Astrocyte of the spinal cord (primary cell): Measurements from ENCODE around the gene SDCBP2.

Source experiments
- DNase-seq: peaks from one replicate; pipeline ENCODE4 v3.0.0; 2011; ENCODE audit warnings: low read depth, low spot score
- H3K4me3 ChIP-seq: 2 replicates; pipeline ENCODE4 v1.5.1; 2011; ENCODE audit warnings: low read depth, mild to moderate bottlenecking, low read length, moderate library complexity
- in situ Hi-C: cut with HindIII; loops from 2 replicates; pipeline ENCODE4 v1.10.0; 2017; ENCODE audit warnings: low sequenced_read_pairs
- TF ChIP-seq, protein P1 (sequence below): IDR thresholded peaks from 2 replicates; pipeline ENCODE4 v1.5.1; 2012; ENCODE audit warnings: low read depth, mild to moderate bottlenecking, low read length, inconsistent platforms

SDCBP2 gene

DNA sequence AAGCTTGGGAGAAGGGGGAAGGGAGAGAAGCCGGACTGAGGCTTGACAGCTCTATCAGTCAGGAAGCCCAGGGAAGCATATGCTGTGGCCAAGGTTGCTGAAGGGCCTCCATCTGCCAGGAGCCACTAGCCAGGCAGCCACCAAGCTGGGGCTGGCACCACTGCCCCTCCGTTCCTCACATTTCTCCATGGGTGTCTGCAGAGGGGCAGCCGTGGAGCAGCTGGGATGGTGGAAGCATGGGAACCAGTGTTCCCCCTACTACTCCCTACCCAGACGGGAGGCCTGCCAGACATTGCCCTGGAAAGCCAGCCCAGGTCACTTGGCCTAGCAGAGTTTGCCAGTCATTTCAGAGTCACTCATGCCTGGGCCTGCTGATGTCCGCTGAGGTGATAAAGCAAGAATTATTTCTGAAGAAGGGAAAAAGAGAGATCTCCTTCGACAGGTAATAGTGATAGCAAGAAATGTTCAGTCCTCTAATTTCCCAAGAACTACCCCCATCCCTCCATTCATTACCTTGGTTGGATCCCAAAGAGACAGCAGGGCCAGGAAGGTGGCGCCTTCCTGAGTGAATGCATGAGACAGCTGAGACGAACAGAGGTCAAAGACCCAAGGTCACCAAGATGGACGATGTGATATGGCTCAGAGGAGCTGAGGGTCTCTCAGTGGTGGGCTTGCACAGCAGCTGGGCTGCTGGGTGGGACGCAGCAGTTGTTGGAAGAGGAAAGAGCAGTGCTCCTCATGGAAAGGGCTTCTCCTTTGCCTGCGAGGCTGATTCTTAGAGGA is 41.0 kb downstream of the SDCBP2 start:
- H3K4me3 ChIP-seq, result no peak overlapping the region
- in situ Hi-C loops, result no loop called here
- TF ChIP-seq, protein P1, sequence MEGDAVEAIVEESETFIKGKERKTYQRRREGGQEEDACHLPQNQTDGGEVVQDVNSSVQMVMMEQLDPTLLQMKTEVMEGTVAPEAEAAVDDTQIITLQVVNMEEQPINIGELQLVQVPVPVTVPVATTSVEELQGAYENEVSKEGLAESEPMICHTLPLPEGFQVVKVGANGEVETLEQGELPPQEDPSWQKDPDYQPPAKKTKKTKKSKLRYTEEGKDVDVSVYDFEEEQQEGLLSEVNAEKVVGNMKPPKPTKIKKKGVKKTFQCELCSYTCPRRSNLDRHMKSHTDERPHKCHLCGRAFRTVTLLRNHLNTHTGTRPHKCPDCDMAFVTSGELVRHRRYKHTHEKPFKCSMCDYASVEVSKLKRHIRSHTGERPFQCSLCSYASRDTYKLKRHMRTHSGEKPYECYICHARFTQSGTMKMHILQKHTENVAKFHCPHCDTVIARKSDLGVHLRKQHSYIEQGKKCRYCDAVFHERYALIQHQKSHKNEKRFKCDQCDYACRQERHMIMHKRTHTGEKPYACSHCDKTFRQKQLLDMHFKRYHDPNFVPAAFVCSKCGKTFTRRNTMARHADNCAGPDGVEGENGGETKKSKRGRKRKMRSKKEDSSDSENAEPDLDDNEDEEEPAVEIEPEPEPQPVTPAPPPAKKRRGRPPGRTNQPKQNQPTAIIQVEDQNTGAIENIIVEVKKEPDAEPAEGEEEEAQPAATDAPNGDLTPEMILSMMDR, result no peak
- no peak for DNase-seq

DNA sequence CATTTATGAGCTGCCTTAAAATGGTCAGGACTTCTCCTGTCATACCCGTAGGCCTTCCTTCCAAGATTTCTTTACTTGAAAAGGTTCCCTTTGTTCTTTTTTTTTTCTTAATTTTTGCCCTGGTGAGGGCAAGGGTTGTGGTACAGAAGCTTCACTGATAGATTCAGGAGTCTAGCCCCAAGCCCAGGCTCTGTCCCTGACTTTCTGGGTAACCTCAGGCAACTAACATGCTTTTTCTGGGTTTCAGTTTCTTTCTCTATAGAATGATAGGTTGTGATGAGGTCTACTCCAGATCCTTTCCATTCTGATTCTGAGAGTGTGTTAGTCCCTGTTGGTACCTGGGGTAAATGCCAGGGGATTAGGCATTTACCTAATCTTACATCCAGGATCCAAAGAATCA is 41.6 kb downstream of the SDCBP2 start:
- TF ChIP-seq, protein P1, result no peak
- H3K4me3 ChIP-seq, result no peak overlapping the region
- in situ Hi-C loops, result no loop called here
- DNase-seq, result no peak

DNA sequence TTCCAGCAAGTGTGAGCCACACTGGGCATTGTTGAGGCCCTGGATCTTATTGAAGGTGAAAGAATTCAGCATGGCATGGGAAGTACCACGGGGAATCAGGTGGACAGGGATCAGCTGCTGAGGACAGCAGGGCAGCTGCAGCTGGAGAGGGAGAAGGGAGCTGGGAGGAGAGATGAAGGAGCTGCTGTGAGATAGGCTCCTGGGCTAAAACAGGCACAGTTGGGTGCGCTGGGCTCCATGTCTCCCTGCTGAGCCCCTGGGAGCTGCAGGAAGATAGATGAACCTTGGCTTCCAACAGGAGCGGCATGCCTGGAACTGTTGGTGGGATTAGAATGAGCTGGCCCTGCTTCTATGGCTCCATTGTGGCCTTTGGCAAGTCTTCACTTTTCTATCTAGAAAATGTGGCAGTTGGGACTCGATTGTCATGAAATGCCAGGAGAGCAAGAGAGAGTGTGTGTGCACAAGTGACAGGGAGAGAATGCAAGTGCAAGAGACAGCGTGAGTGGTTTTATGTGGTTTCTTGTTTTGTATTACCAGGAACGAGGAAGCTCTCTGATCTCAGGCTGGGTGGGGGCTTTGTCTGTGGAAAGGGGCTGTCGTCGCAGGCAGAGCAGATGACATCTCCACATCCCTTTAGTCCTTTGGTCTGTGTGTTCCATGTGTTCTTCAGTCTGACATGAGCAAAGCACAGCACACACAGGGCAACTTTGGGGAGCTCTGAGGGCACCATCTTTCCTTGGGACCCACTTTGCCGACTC is 42.5 kb downstream of the SDCBP2 start:
- in situ Hi-C loops, result no loop called here
- no peak for DNase-seq
- no peak overlapping the region for H3K4me3 ChIP-seq
- TF ChIP-seq, protein P1, result no peak

DNA sequence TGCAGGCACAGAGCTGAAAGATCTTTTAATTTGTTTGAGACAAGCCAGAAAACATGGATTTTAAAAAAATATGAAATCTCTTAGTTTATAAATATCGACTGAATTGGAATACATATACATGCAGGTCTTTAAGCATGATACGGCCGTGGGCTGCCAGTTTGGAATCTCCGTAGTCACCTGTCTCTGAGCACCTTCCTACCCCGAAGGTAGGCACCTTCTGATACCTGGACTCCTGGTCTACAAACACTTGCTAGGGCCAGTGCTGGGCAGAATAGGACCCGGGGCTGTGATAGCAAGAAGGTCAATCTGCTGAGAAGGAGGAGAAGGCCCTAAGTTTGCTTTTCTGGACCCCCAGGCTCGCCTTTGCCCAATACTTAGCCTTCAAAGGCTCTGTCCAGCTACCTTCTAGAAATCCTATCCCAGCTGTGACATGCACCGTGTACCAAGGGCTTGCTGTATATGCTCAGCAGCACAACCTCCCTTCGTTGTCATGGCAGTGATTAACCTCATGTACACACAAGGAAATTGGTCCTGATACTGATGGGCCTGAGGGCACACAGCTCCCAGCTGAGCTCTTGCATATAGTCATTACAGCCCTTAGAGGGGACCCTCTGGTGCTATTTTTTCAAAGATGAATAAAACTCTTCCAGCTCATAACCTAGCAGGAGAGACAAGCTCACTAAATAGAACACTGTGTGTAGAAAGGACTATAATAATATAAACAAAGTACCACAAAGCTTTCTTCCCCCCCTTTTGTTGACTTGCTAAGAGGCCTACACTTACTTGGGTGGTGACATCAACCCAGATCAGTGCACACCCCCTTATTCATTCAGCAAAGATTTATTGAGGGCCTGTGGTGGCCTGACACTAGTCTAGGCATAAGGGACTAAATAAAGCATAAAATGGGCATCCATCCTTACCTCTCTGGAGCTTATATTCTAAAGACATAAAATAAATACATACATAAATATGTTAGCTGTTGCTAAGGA is 45.1 kb downstream of the SDCBP2 start:
- DNase-seq, result no peak
- TF ChIP-seq, protein P1, result no peak
- in situ Hi-C loops, result no loop called here
- H3K4me3 ChIP-seq, result no peak overlapping the region

DNA sequence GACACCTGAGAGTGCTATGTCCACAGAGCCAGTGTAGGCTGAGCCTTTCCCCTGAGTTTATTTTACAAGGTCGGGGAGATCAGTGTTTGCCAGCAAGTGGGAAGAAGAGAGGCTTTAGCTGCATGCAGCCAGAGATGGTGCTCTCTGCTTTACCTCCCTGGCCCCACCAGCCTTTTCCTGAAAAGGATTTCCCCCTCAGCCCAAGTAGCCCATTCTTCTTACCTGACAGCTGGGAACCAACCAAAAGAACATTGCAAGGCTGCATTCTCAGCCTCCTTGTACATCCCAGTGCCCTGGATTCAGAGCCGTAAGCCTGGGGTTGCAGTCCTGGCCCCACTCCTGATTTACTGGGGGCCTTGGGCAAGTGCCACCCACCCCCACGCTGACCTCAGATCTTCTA is 46.0 kb downstream of the SDCBP2 start:
- H3K4me3 ChIP-seq, result no peak overlapping the region
- TF ChIP-seq, protein P1, result no peak
- in situ Hi-C loops, result no loop called here
- no peak for DNase-seq
